ENCODE results near the gene FBN3. TPM values are rescaled to one million over a fixed set of nuclear protein-coding genes. Genes with fewer than 3 reads are reported as not detected.
"Not testable (repeated sequence)": the region's sequence is repeated elsewhere in the genome, so short reads cannot be mapped to it uniquely, and the experiment has no call there.

The FBN3 gene
- polyA plus RNA-seq, 1 experiment = not detected

GRCh38 chr19:8030960-8031359 is 118.4 kb downstream of the FBN3 start:
- no peak for TF ChIP-seq CTCF (IDR thresholded peaks at IDR 0.05; ENCODE audit: insufficient read depth, low read depth, low read length)
- ChIA-PET CTCF (interaction anchor here (1.4 to 1.7 kb wide), 2 partner anchors 15 to 29 kb away, joined by 3 to 7 read pairs; no protein-coding TSS in a partner anchor), POLR2A (no interaction called here)
- Histone ChIP-seq H3K36me3 (ENCODE audit: control insufficient read depth, insufficient read depth, low read length) (no peaks in the 10 kb centered on the region), H3K27me3 (ENCODE audit: control insufficient read depth, insufficient read depth, low read length) (0 out of 2 replicates have a peak, but pooled peaks cover 2% of the 10 kb centered on the region), H3K4me3 (ENCODE audit: low read depth, low read length) (no peak overlapping the region)
- no peak for DNase-seq (ENCODE audit: low read depth)

- TF ChIP-seq CTCF (IDR thresholded peaks at IDR 0.05; ENCODE audit: insufficient read depth, low read depth, low read length) = no peak
- 0 out of 2 replicates have a peak, but pooled peaks cover 2% of the 10 kb centered on the region for H3K27me3 ChIP-seq (ENCODE audit: control insufficient read depth, insufficient read depth, low read length)
- ChIA-PET CTCF (no interaction called here), POLR2A (no interaction called here)
- no peaks in the 10 kb centered on the region for H3K36me3 ChIP-seq (ENCODE audit: control insufficient read depth, insufficient read depth, low read length)
- H3K4me3 ChIP-seq (ENCODE audit: low read depth, low read length) = no peak overlapping the region
- no peak for DNase-seq (ENCODE audit: low read depth)
Observed at GRCh38 chr19:8028951-8029491, 120.4 kb downstream of the FBN3 start.

GRCh38 chr19:8025316-8025715 is 124.1 kb downstream of the FBN3 start:
- Histone ChIP-seq H3K4me3 (ENCODE audit: low read depth, low read length) (no peak overlapping the region), H3K27me3 (ENCODE audit: control insufficient read depth, insufficient read depth, low read length) (no peaks in the 10 kb centered on the region), H3K36me3 (ENCODE audit: control insufficient read depth, insufficient read depth, low read length) (no peaks in the 10 kb centered on the region)
- TF ChIP-seq CTCF (IDR thresholded peaks at IDR 0.05; ENCODE audit: insufficient read depth, low read depth, low read length) = no peak
- POLR2A ChIA-PET = no interaction called here
- no peak for DNase-seq (ENCODE audit: low read depth)
- CTCF ChIA-PET = no interaction called here

- H3K36me3 ChIP-seq (ENCODE audit: control insufficient read depth, insufficient read depth, low read length); H3K4me3 ChIP-seq (ENCODE audit: low read depth, low read length); H3K27me3 ChIP-seq (ENCODE audit: control insufficient read depth, insufficient read depth, low read length); POLR2A ChIA-PET; CTCF ChIA-PET; DNase-seq (ENCODE audit: low read depth): not testable (repeated sequence)
Observed at GRCh38 chr19:8024256-8024655, 125.1 kb downstream of the FBN3 start.

GRCh38 chr19:8023371-8023770 is 126.0 kb downstream of the FBN3 start:
- Histone ChIP-seq H3K4me3 (ENCODE audit: low read depth, low read length) (no peak overlapping the region), H3K27me3 (ENCODE audit: control insufficient read depth, insufficient read depth, low read length) (no peaks in the 10 kb centered on the region), H3K36me3 (ENCODE audit: control insufficient read depth, insufficient read depth, low read length) (no peaks in the 10 kb centered on the region)
- POLR2A ChIA-PET = no interaction called here
- no peak for TF ChIP-seq CTCF (IDR thresholded peaks at IDR 0.05; ENCODE audit: insufficient read depth, low read depth, low read length)
- no peak for DNase-seq (ENCODE audit: low read depth)
- CTCF ChIA-PET = interaction anchor here (0.7 kb wide), 1 partner anchor 473 kb away, joined by 3 read pairs; no protein-coding TSS in a partner anchor

GRCh38 chr19:8022275-8022674 is 127.1 kb downstream of the FBN3 start:
- no peaks in the 10 kb centered on the region for H3K36me3 ChIP-seq (ENCODE audit: control insufficient read depth, insufficient read depth, low read length)
- POLR2A ChIA-PET = no interaction called here
- H3K27me3 ChIP-seq (ENCODE audit: control insufficient read depth, insufficient read depth, low read length) = no peaks in the 10 kb centered on the region
- no peak overlapping the region for H3K4me3 ChIP-seq (ENCODE audit: low read depth, low read length)
- CTCF ChIA-PET = no interaction called here
- no peak for TF ChIP-seq CTCF (IDR thresholded peaks at IDR 0.05; ENCODE audit: insufficient read depth, low read depth, low read length)
- no peak for DNase-seq (ENCODE audit: low read depth)

Data from BJ (cell line).